HG02981 (cell line): ENCODE measurements around the gene SAP30BP.

Source experiments
- ATAC-seq: cut with Tn5 transposase; IDR thresholded peaks from one replicate; pipeline ENCODE4 v1.9.1; 2021; ENCODE audit warnings: mild to moderate bottlenecking, moderate library complexity; ENCODE audit not compliant: unreplicated experiment

Gene SAP30BP

DNA sequence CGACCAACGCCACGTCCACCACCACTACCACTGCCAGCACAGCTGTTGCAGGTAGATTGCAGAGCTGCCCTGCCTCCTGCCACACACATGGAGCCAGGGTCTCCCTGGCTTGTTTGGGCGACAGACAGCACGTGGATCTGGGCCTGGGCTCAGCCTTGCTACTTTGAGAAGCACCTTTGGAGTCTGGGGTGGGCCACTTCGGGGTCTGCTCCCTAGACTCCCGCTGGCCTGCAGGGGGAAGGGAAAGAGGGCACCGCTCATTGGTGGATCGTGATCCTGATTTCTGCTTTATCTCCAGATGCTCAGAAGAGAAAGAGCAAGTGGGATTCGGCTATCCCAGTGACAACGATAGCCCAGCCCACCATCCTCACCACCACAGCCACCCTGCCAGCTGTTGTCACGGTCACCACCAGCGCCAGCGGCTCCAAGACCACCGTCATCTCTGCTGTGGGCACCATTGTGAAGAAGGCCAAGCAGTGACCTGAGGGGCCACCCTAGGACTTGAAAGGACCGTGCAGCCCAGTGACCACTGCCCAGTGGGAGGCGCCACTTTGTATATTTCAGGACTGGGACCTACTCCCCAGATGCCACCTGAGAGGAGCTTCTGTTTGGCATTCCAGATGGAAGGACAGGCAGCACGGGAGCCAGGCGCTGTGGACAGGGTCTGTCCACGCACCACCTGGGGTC lies 39.0 kb downstream of the SAP30BP start:
- ATAC-seq, result no peak

DNA sequence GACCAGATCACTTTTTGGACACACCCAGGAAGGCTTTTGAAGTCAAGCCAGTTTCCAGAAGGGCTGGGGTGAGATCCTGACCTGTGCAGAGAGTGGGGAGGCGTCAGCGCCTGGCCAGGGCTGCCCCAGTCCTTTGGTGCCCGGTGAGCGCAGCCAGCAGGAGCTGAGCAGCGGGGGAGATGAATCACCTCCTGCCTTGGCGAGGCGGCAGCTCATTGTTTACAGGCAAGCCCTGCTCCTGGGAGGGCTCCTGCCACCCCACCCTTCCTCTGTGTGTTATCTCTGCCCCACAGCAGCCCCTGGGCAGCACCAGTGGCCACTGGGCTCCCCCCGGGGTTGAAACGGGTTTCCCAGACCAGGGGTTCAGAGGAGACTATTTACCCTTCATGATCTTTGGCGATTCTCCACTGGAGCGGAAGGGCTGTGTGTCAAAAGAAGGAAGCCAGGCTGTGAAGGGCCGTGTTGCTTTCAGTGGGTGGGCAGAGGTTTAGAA lies 40.0 kb downstream of the SAP30BP start:
- no peak for ATAC-seq

DNA sequence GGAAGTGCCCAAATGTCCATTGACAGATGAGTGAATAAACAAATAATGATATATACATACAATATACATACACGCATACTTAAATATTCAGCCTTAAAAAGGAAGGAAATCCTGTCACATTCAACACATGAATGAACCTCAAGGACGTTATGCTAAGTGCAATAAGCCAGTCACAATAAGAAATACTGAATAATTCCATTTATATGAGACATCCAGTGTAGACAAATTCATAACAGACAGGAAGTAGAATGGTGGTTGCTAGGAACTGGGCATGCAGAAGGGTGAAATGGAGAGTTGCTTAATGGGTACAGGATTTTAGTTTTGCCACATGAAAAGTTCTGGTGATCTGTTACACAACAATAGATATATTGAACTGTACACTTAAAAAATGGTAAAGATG lies 45.3 kb downstream of the SAP30BP start:
- no peak for ATAC-seq

DNA sequence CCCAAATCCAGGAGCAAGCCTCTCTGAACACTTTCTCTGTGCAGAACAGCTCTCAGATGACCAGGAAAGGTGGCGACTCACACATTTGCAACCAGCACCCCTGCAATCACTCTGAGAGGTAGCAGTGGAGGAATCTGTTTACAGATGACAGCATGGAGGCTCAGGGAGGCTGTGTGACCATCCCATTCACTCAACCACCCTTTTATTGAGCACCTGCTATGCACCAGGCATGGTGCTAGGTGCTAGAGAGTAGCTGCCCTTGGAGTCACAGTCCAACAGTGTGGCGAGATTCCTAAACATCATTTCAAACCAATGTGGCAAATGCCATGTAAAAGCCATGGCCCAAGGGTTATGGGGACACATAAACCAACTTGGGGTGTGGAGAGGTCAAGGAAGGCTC lies 52.6 kb downstream of the SAP30BP start:
- no peak for ATAC-seq

DNA sequence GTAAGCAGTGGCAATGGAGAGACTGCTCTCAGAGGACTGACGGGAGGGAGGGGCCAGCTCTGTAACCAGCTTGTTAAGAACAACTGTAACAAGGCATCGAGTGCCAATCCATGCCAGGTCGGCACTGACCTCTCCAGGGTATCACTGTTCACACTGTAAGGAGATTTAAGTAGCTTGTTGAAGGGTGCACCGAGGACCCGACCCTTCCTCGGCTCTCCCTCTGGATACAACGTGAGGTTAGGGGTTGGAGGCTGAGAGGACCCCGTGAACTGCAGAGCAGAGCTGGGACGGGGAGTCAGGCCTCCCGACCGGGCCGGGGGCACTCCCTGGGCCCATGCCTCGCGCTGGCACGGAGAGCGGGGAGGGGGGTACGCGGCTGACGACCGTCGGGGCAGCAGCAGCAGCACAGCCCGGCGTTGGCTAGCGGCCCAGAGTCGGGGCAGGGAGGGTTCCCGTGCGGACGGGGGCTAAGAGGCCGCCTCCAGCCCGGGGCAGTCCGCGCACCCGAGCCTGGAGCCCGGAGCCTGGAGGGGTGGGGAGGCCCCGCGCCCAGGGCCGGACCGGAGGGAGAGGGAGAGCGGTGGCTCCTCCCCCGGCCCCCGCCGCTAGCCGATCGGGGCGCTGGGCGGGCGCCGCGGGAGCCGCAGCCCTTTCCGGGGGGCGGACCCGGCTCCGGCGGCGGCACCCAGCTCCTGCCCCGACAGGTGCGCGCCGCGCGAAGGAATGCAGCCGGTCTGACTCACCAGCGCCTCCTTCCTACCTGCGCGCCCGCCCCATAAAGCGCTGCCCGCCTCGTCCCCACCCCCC lies 53.7 kb downstream of the SAP30BP start, which contains the start of gene ITGB4:
TSS of gene ITGB4 (plus strand) at position 804 of the 807 bp plus-strand sequence. CDS start 3,245 bp downstream, outside the sequence.
- ATAC-seq, result no peak

DNA sequence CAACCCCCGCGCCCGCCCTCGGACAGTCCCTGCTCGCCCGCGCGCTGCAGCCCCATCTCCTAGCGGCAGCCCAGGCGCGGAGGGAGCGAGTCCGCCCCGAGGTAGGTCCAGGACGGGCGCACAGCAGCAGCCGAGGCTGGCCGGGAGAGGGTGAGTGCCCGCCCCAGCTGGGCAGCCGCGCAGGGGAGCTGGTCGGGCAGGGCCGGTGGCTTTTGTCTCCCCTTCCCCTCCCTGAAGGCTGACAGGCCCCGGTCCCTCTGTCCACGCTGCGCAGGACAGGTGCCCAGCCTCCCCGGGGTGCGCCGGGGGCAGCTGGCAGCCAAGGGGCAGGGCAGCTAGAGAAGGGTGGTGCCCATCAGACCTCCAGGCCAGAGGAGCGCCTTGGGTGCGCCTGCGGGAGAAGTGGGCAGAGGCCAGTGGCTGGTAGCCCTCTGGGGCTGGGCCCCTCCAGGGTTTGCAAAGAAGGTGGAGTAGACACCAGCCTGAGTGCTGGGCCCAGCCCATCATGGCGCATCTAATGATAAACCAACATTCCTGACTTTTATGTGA lies 54.4 kb downstream of the SAP30BP start:
- no peak for ATAC-seq

DNA sequence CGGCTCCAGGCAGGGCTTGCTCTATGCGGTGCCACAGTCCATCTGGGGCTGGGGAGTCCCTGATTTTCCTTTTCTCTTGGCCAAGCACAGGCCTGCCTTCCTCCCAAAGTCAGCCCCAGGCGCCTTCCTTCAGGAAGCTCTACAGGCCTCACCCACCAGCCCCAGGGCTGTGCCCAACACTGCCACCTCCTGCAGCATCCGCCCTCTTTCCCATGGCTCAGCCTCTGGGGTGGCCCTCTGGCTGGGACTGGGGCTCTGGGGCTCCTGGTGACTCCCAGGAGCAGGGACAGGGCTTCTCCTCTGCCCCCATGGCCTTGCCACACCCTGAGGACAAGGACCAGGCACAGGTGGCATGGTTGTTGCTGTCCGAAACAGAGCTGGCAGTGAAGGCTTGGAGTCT lies 54.9 kb downstream of the SAP30BP start:
- no peak for ATAC-seq

DNA sequence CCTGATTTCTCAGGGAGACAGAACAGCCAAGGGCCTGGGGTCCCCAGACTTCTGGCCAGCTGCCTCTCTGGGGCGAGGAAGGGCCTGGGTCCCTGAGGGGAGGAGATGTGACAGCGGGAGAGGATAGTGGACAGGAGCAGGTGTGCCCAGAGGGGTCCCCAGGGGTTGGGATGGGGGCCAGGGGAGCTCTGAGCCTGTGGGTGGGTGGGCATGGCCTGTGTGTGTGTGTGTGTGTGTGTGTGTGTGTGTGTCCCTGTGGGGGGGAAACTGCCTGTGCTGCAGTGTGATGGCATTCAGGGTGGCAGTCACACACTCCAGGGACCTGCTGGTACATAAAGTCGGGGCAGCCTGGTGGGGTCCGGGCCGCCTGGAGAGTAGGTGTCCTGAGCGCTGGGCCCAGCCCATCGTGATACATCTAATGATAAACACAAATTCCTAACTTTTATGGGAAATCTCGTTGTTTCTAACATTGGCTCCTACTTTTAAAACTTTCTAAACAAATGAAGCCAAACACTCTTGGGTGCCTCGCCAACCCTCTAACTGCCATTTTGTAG lies 55.5 kb downstream of the SAP30BP start:
- no peak for ATAC-seq

DNA sequence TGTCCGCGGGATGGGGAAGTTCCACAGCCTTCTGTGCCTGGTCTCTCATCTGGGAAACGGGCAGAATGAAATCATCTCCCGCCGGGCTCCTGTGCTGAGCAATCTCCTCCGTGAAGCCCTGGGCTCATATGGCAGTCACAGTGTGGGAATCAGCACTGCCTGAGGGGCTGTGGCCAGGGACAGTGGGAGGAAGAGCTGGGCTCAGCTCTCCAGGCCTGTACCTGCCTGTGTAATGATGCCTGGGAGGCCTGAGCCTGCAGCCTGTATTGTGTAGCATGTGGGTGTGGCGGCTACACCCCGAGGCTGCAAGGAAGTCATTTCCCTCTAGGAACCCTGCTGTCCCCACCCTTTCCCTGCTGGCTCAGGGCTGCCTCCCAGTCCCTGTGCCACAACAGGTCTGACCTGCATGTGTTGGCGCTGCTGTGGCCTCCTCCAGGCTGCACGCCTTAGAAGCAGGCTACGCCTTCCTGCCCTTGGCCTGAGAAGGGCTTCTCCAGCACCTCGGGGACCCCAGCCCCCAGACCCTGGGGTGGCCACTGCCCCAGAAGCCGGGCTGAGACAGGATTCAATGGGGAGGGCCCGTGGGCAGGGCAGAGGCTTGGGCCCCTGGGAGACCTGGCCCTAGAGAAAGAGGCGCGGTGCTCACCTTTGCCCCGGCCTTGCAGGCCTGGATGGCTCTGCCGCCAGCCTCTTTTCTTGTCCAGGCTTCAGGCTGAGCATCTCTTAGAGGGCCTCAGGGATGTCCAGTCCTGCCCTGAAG lies 56.2 kb downstream of the SAP30BP start:
- ATAC-seq, result no peak

DNA sequence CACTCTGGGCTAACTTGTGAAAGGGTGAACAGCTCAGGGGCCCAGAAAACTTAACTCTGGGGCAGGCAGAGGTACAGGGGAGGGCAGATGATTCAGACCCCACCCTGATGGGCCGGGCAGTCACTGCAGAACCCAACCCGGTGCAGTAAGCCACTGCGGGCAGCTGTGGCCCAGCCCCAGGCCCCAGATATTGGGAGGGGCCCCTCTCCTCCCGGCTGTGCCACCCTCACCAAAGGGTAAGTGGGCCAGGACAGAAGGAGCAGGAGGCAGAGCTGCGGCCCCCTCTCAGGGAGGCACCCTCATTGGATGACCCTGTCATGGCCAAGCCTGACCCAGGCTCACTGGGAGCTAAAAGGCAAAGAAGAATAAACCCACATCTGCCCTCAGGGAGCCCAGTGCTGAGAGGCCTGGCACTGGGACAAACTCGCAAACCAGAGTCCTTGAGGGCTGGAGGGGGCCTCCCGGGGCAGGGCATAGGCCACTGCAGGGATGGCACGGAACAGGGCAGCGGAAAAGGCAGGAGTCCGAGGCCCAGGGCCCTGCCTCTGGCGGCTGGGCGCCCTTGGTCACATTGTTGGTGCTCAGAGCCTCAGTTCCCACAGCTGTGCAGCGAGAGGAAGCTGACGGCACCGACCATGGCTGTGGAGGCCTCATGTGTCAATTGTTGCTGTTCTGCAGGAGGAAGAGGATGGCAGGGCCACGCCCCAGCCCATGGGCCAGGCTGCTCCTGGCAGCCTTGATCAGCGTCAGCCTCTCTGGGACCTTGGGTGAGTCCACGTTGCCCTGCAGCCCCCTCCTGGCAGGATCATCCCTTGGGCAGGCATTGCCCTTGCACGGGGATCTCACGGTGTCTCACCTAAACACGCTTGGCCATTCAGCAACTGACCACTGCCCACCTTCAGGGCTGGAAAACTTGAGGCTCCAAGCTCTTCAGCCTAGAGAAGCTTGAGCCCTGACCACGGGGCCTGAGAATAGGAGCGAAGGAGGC lies 57.2 kb downstream of the SAP30BP start:
- ATAC-seq, result no peak

DNA sequence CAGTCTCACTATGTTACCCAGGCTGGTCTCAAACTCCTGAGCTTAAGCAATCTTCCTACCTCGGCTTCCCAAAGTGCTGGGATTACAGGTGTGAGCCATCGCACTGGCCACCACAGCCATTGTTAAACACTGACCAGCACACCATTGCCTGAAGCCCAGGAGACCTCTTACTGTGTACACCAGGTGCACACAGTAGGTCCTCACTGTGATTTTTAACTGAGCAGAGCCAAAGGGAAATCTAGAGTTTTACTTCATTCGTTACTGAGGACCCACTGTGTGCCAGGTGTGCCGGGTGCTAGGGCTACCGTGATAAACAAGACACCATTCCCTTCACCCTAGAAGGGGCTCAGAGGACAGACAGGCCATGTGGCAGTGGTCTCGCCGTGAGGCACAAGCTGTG lies 58.4 kb downstream of the SAP30BP start:
- ATAC-seq, result no peak

DNA sequence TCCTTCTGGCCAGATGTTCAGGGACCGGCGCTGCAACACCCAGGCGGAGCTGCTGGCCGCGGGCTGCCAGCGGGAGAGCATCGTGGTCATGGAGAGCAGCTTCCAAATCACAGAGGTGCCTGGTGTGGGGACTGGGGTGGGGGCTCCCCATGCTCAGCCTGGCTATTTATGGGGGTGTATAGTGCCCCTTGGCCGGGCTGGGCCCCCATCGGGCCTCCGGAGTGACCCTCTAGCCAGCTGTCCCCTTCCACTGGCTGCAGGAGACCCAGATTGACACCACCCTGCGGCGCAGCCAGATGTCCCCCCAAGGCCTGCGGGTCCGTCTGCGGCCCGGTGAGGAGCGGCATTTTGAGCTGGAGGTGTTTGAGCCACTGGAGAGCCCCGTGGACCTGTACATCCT lies 60.3 kb downstream of the SAP30BP start:
- ATAC-seq, result no peak

DNA sequence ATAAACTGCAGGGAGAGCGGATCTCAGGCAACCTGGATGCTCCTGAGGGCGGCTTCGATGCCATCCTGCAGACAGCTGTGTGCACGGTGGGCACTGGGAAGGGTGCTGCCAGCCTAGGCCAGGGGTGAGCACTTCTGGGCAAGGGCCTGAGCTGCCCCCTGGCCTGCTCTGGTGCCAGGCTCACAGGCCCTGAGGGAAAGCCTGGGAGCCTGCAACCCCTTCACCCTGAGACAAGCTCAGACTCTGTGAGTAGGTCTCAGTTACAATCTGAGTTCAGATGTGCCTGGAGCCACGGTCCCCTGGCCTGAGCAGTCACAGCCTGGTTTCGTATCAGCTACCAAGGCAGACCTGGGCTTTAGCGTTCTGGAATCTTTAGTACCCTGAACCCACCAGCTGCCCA lies 62.2 kb downstream of the SAP30BP start:
- ATAC-seq, result no peak

DNA sequence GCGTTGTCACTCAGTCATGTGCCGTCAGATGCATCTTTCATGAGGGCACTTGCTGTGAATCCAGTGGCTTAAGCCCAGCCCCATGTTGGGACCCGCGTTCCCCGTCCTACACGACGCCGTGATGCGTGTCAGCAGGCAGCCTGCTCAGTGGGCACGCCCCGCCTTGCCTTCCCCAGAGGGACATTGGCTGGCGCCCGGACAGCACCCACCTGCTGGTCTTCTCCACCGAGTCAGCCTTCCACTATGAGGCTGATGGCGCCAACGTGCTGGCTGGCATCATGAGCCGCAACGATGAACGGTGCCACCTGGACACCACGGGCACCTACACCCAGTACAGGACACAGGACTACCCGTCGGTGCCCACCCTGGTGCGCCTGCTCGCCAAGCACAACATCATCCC lies 62.9 kb downstream of the SAP30BP start:
- ATAC-seq, result no peak

DNA sequence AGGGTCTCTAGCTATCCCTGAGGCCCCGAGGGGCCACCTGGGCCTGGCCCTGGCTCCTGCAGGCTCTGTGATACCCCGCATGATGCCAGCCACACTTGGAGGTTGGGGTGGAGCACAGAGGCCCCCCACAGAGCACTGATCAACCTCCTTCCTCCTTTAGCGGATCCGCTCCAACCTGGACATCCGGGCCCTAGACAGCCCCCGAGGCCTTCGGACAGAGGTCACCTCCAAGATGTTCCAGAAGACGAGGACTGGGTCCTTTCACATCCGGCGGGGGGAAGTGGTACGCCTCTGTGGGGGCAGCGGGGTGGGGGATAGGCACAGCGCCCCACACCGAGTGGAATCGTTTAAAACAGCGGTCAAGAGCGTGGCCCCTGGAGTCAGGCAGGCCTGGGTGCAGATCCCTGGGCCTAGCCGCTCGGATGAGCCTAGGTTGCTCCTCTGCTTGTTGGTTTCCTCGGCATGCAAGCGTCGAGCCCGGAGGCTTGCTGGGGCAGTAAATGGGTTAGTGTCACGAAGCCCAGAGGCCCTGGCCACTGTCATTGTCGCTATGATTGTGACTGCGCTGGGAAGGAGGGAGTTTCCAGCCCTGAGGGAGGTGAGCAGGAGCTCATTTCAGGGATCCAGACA lies 64.1 kb downstream of the SAP30BP start:
- no peak for ATAC-seq

DNA sequence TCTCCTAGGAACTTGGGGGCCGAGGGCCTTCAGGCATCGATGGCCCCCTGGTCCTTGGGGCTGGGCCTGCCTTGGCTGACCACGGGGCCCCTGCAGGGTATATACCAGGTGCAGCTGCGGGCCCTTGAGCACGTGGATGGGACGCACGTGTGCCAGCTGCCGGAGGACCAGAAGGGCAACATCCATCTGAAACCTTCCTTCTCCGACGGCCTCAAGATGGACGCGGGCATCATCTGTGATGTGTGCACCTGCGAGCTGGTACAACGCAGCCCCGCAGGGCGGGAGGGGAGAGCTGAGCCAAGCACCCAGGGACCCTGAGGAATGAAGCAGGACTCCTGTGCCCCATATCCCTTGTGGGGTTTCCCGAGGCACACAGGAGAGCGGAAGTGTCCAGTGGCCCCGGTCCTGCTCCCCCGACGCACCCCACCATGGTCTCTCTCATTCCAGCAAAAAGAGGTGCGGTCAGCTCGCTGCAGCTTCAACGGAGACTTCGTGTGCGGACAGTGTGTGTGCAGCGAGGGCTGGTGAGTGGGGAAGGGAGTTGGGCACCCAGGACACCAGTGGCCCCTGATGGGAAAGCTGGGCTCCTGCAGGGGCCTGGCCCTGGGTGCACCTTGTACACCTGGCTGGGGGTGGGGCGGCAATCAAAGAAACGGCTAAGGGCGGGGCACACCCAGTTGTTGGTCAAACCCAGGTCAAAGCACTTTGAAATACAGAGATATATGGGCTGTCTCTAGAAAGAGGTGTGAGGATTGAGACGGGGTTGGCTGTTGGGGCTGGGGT lies 64.8 kb downstream of the SAP30BP start:
- no peak for ATAC-seq

DNA sequence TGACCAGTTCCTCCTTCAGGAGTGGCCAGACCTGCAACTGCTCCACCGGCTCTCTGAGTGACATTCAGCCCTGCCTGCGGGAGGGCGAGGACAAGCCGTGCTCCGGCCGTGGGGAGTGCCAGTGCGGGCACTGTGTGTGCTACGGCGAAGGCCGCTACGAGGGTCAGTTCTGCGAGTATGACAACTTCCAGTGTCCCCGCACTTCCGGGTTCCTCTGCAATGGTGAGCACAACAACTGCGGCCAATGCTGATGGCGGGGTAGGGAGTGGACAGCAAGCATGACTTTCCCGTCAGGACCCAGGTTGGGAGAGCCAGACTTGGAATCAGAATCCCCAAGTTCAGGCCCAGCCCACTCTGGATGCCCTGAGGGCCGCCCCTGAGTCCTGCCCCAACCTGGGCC lies 66.3 kb downstream of the SAP30BP start:
- ATAC-seq, result no peak

DNA sequence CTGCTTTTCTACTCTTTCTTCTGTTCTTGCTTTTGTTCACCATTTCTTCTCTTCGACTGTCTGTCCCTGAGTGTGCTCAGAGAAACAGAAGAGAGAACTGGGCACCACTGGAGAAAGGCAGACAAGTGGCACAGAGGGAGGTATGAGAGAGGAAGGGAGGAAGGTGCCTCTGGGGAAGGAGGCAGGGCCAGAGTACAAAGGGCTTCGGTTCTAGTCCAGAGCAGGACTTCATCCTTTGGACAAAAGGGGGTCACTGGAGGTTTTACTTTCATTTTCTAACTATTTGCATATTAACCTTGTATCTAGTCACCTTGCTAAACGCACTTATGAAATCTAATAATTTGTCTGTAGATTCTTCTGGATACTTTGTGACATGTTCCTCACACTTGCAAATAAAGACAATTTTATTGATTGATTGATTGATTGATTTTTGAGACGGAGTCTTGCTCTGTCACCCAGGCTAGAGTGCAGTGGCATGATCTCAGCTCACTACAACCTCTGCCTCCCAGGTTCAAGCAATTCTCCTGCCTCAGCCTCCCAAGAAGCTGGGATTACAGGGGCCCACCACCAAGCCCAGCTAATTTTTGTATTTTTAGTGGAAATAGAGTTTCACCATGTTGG lies 67.6 kb downstream of the SAP30BP start:
- ATAC-seq, result no peak
